ENCODE data around the gene NGDN.
A peak's percentile ranks its signal among the peaks of the same experiment; 100 is the strongest.

NGDN gene

DNA sequence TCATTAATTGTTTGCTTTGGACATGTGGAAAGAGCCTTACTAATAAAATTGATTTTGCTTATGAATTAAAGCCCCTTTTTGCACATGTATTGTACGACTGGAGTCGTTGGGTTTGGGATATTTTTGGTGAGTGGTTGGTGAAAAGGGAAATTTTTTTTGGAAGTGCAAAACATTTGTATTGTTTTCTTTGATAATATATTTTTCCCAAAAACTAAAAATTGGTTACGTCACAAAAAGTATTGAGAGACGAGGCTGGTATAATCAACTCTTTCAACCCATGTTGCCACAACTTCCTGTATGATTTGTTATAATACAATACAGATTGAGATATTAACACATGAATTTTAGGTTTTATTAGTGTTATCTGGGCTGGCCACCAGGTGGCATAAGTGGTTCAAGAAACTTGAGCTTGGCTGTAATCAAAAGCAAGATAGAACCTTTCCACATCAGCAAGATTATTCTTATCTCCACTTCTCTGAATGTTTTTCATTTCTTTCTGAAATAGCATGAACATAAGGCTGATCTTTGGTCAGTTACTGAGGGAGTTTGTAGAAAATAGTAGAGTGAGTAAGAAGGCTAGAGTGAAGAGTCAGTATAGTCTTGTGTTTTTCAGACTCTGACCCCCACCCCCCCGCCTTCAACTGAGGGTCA lies 8.7 kb downstream of the NGDN start:
- DNase-seq, result peak; percentile 77

DNA sequence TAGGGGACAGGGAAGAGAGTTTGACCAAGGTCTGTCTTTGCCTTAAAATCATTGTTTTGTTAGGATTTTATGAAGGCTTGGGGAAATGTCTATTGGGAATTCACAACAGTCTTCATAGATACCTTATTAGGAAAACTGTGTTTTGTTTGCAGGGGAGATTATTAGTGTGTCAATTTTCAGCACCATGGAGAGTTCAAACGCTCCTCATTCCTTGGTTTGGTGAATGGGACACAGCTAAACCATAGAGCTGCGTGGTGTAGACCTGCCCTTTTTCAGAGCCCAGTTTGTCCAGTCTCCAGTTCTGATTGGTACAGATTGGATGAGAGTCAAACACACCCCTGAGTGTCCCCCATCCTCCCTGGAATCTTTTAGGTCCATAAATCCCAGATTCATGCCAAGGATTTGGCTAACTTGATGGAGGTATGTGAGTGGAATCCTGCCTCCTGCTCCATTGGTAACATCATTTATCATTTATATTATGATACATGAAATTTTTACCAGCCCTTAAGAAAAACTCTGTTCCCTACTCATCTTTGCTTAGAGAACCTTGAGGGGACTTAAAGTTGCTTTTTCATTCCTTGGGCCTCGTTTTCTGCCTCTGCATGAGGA lies 12.0 kb downstream of the NGDN start:
- no peak for DNase-seq

DNA sequence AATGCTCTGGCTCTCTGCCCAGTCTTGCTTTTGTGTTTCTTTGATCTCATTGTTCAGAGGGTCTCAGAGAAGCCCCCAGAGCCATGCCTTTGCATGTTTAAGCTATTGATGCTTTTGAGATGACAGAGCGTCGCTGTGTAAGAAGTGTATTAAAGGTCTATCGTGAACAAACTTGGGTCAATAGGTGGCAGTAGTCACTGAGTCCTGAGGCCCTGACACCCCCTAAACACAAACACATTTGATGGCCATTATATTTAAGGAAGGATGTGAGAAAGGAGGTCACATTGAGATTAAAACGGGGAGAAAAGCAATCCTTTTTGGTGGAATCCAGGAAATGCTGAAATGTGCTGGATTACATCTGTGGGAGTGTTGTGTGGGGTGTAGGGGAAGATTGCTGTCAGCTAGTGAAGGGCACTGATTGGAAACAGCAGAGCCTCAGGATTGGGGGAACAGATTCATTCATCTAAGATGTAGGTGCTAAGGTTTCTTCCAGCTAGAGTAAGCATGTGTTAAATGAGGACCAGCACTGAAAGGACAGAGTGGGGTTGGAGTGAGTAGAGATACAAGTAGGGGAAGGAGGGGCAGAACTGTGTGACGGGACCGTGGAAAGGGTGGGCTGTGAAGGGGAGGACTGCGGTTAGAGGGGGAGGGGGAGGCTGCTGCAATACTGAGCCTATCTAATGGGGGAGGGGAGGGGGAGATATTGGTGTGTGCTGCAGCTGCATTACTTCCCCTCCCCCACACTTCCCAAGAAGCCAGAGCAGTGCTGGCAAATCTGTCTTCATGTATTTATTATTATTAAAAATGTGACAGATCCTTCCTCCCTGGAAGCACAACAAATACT lies 12.7 kb downstream of the NGDN start:
- peak; percentile 46 for DNase-seq

DNA sequence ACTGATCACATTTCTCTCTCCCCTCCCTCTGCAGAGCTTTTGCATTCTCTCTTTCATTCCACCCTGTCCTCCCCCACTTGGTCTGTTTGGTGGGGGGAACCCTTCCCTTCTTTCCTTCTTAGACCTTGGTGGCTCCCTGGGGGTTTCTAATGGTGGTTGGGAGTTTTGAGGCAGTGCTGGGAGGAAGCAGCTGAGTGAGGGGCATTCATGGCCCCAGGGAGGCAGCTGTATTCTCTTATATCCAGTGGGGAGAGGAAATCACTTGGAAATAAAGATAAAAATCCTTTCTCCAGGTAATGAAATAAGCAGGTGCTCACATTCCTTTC lies 13.3 kb downstream of the NGDN start:
- DNase-seq, result peak; percentile 63

DNA sequence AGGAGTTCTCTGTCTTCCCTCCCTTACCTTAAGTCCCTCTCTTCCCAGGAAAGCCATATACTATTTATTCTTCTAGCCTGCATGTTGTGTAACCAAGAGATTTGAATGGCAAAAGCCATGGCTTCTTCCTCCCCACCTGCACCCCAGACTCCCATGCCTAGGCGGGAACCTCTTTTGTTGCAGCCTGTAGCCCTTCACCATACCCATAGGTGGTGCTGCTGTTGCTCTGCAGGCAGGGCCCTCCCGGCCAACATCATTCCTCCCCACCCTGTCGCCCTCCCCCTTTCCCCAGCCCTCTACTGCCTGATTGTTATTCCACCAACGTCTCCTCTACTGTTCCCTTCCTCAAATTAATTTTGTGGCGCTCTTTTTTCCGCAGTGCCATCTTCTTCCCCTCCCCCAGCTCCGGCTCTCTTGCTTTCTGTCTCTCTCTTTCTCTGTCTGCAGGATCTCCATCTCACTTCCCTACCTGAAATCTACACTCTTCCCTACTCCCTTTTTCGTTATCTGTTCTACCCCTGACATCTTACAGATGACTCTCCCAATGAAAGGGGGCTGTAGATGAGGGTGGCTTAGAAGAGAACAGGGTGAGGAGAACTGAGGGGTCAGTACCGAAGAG lies 13.8 kb downstream of the NGDN start:
- DNase-seq, result peak; percentile 91

DNA sequence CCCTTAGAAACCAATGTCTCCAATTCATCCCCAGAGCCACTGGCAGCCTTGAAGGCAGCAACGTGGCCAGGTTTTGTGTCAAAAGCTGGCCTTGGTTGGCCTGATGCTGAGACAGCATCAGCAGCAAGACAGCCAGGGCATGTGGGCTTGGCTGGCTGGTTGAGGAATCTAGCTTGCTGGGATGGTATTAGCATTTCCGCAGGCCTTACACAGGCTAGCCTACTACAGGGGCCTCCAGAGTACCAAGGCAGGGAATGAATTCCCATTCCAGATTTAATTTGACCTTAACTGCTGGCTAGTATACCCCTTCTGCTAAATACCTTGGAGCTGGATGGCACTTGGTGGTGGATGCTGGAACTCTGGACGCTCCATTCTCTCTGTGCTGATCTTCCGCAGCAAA lies 15.8 kb downstream of the NGDN start:
- DNase-seq, result no peak

DNA sequence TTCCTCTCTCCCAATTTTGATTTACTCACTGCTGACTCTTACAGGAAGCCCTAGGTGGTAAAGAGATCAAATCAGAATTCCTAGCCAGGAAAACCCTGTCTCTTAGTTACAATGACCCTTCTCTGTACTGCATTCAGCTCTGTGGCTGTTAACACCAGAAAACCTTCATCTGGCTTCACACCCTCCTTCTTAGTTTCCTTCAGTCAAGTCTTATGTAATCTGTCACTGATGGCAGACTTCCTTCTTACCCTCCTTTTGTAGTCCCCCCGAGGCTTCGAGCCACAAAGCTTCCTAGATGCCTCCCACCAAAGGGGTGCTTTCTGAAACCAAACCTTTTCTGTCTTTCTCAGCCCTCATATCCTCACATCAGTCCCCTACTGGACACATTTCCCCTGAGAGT lies 16.5 kb downstream of the NGDN start:
- no peak for DNase-seq

DNA sequence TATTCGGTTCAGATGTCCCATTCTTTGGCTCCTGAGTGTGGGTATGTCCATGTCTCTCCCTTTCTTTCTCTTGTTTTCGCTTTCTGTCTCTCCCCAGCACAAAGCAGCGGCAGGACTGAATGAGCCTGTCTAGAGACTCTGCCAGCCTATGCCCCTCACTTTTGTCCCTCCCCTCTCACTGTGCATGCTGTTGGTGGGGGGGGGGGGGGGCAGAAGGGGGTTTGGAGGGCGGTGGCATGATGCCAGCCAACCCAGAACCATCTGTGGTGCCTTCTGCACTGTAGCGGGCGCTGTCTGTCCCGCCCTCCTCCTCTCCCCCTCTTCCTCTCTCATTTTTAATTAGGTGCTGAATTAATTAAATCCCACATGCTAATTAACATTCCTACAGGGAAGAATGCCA lies 17.7 kb downstream of the NGDN start:
- peak; percentile 47 for DNase-seq

DNA sequence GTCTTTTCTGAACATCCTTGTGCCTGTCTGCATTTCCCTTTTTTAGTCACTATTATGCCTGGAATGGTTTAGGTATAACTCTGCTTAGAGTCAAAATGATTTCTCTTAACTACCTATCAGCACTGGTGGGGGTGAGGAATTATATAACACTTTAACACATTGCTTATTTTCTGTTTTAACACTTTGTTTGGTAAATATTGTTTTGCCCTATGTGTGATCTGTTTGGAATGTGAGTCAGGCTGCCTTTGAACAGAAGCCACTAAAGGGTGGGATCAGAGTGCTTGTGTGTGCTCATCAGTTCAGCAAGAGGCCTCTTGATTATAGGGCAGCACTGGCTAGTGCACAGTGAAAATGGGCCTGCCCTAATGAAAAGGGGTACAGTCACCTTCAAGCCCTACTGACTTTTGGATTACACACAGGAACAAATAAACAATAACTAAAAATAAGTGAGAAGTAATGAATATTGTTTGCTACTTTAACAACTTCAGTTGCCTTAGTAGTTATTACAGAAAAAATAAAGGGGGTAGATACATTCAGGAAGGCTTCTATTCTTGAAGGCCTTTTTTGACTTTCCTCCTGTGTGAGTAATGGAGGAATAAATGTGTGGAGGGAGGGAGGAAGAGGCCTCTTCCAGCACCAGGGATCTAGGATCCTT lies 23.2 kb downstream of the NGDN start:
- peak; percentile 72 for DNase-seq

DNA sequence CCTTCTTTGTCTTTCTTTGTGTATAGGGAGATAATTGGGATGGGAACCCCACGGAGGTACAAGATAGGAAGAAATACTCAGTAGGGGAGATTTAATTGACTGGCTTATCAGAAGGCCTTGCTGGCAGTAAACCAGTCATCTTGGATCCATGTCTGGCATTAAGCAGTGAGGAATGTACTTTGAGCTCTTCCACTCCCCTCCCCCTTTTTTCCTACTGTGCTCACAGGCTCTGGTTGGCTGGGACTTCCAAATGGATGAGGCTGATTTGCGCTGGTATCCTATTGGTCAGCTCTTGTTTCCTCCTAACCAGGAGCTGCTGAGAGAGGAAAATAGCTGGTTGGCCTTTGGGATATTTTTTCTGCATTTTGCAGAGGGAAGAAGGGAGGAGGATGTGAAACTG lies 24.7 kb downstream of the NGDN start:
- DNase-seq, result peak; percentile 90

DNA sequence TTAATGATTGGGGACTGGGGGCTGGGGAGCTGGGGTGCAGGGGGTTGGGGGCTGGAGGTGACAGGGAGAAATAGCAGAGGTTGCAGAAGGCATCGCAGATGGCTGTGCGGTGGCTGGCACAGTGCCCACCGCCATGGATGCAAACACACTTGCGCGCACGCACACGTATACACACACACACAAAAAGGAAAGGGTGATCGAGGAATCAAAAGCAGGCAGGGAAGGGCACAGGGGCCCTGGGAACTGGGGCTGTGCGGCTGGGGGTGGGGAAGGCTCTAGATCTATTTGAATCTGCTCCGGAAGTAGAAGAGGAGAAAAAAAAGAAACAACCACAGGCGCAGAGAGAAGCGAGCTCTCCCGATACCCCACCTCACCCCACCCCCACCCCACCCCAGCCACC lies 42.7 kb downstream of the NGDN start:
- peak; percentile 87 for DNase-seq

DNA sequence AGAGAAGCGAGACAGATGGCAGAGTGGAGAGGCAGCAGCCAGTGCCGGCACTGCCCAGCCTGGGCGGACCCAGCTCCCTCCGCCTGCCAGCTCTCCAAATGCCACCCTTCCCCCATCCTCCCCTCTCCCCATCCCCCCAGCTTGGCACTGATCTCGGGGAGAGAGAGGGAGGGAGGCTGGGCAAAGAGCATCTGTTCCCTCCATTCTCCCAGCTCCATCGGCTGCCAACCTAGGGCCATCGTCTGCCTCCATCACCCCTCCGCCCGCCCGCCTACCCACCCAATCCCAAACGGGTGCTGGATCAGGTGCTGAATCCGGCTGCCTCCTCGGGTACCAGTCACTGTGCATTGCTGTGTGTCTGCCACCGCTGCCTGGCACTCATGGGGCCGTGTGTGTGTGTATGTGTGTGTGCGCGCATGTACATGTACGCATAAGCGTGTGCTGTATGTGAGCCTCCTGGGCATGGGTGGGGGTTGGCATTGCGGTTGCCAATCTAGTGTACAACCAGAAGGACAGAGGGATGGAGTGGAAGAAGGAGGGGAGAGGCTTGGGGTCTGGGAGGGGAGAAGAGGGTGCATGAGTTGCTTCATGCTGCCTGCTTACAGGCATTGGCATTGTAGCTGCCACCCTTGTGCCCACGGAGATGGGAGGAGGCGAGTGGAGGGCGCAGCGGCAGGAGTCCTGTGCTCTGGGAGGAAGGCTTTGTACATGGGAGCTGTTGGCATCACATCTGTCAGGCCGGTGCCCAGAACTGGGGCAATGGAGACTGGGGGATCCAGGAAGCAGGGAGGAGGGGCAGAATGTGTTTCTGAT lies 43.7 kb downstream of the NGDN start:
- peak; percentile 95 for DNase-seq

DNA sequence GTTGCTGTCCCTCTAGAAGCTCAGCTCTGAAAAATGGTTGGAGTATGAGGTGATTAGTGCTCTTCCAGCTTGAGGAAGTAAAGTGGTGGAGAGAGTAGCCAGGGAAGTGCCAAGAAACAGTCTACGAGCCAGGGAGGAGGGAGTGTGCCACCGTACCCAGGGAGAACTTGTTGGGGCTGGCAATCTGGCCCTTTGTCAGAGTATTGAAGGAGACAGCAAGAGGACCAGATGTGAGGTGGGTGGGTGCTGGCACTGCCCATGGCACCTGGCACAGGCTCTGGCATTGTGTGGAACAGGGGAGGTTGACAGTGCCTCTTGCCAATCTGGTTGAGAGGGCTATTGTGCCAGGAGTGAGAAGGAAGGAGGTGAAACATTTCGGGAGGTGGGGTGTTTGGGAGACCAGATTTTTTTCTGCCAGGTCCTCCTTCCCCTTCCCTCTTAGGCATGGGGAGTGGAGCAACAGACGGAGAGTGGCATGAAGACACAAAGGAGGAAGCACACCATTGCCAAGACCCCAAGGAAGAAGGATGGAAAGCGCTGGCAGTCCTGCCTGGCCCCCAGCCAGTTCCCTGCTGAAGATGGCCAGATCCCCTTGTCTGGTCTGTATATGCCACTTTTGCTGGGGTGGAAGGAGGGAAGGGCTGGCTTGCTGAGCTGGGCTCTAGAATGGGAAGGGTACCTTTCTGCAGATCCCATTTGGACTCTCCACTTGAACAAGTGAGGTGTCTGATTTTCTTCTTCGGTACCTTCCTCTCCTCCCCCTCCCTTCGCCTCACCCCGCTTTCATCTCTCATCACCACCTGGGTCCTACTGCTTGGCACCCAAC lies 44.5 kb downstream of the NGDN start:
- peak; percentile 80 for DNase-seq

DNA sequence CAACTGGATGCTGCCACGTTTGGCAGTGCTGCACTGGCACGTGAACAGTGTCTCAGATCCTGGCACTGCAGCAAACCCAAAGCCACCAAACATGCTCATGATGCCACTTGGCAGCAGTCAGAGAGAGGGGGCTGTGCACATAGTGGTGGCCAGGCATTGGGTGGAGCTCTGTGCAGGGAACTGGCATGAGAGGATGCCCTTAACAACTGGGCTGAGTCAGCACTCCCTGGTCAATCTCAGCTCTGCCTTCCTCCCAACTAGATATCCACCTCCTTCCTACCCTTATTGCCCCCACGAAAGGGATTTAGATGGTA lies 45.1 kb downstream of the NGDN start:
- DNase-seq, result peak; percentile 65

DNA sequence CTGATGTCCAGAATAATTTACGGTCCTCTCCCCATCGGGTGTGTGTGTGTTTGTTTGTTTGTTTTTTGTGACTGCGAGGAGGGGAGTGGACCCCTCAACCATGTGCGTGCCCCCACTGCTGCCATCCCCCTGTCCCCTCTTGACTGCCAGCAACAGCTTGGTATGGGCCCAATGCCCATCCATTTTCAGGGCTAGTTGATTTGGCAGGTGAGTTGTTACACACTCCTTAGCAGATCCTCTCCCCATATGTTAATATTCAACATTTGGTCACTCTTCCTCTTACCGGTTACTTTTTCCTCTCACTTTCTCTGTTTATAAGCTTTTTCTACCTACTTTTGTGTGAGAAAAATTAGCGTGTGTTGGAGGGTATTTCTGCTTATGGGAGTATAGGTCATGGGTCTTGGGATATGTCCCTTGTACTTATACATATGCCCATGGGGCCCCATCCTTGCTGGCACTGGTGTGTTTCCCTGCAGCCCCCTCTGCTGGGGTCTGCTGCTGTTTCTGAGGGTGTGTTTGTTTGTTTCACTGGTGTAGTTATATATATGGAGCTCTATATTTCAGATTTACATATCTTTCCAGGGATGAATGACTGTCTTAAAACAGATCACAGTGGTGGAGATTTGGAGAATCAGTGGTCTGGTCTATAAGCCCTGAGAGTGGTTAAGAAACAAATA lies 48.3 kb downstream of the NGDN start:
- DNase-seq, result peak; percentile 22

DNA sequence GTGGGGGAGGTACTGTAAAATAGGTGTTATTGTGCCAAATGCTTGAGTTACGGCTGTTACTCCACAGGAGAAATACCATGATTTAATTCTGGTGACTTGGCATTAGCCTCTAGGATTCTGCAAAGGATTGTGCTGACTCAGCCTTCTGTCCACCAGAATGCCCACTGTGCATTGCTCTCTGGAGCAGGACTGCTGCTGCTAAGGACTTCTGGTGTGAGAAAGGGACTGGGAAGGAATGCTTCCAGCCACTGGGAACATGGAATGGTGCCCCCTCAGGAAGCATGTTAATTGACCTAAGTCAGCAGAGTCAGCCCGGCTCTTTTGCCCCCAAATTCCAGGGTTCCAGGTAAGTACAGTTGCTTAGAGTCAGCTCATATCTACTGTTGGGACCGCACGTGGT lies 49.2 kb downstream of the NGDN start:
- DNase-seq, result no peak

DNA sequence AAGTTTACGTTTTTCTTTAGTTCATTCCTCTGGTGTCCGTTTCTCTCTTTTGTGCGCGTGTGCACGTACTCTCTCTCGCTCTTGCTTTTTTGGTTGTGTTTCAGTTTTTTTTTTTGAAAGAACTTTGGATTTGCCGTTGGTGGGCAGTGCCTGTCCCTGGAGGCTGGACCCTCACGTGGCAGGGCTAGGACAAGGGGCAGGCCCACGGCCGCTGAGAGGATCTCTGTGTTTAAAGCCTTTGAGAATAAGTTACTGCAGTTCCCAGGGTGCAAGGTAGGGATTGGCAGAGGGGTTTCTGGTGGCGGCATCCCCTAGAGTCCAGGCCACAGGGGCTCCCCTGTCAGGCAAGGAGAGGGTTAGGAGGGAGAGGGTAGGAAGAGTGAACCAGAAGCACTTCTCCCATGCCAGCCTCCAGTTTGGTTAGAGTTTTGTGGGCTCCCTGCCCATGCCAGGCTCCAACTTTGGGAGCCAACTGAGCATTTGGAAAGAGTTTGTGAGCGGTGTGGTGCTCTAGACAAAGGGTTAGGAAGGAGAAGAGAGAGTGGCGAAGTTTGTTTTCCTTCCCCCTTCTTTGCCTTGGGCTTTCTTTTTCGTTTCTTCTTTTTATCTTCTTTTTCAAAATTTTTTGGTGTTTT lies 51.5 kb downstream of the NGDN start:
- DNase-seq, result no peak

DNA sequence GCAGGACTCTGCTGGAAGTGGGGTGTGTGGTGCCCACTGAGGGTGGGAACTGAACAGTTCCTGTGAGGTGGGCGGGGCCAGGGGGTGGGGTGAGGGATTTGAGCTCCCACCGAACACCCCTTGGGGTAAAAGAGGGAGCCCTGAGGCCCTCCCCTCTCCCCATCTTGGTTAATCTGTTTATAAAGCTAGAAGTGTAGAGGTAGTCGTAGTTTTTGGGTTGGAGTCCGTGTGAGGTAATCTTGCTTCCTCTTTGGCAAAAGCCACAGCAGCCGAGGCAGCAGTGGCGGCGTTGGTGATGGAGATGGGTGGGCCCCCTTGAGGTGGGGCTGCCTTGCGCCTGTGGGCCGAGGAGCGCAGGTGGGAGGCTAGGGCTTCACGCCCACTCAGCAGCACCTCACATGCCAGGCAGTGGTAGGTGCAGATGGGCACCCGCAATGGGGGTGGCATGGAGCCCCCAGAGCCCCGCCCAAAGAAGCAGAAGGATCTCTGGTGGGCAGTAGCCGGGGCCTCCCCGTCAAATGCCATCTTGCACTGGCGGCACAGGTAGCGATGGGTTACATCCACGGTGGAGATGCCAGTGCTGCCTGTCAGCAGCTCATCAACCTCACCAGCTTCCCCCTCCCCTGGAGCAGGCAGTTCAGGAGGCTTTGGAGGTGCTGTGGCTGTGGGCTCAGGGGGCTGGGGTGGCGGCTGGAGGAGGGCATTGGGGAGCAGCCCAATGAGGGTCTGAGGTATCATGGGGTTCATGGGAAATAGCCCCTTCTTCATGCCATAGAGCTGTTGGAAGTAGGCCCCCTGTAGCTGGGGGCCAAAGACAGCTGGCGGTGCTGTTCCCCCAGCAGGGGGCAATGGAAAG lies 52.5 kb downstream of the NGDN start:
- no peak for DNase-seq

DNA sequence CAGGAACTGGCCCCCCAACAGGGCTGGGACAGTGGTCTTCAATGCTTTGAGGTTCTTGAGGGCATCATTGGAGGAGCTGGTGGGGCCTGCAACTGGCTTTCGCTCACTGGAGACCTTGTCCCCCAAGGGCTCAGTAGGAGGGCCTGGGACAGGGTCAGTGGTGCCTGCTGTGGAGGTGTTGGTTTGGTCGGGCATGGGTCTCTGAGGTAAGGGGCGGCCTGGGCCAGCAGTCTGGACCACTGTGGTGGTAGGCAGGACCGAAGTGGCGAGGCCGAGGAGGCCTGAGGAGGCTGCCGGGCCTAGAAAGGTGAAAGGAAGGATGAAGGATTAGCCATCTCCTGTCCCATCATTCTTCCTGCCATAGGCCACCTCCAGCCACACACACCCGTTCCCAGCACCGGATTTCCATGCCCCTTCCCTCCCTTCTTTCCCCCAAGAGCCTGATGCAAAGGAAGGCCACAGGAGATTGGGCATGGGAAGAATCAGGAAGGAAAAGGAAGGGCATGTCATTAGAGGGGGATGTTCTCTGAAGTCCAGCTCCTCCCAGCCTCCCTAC lies 53.2 kb downstream of the NGDN start:
- no peak for DNase-seq

Data from NCI-H69 (cell line).